Spleen (tissue), 7 donors: ENCODE data around the gene TXNL1.

Experiments used
- CTCF ChIP-seq, 11 experiments: fragments of 200-600 bp in 7 of 11; fragments of 450-650 bp in 4 of 11; sonication (generic) in 4 of 11; IDR thresholded peaks in 8 of 11; conservative IDR thresholded peaks in 3 of 11; 1 replicate in 7 of 11; 2 replicates in 4 of 11; pipeline versions ENCODE4 v1.4.0 to v1.8.0; 2016 to 2021; ENCODE audit warnings: antibody characterized with exemption in 11 of 11, inconsistent platforms in 4 of 11, mild to moderate bottlenecking in 1 of 11
- POLR2A ChIP-seq, 3 donors: fragments of 450-650 bp; IDR thresholded peaks; one replicate each; pipeline ENCODE4 v1.5.1; 2017; ENCODE audit warnings: antibody characterized with exemption in 3 of 3, mild to moderate bottlenecking in 1 of 3
- donor health status: DM: no; HTN: no; CAD: no; lungs with moderate emphysema.
- donor health status: DM: no; HTN: no; CAD: no.
- donor health status: DM: no; HTN: no; CAD: no.

- no peak for TF ChIP-seq CTCF (IDR thresholded peaks at IDR 0.05 in 8 of 11, conservative IDR thresholded peaks at IDR 0.05 in 3 of 11)
- no peak for TF ChIP-seq POLR2A (IDR thresholded peaks at IDR 0.05)
These were observed 24.5 kb upstream of the TXNL1 start for GRCh38 chr18:56662902-56663301.
